Parathyroid adenoma (tissue), 2 donors: ENCODE results near the gene HS3ST2.

Experiments used
- H2AFZ ChIP-seq: fragments of 300-600 bp; sonication (generic); one replicate; pipeline ENCODE4 v1.7.0; 2017; ENCODE audit warnings: antibody characterized with exemption, mild to moderate bottlenecking
- H3K27ac ChIP-seq: fragments of 300-600 bp; sonication (generic); one replicate; pipeline ENCODE4 v1.7.0; 2017
- H3K27me3 ChIP-seq: fragments of 300-600 bp; sonication (generic); one replicate; pipeline ENCODE4 v1.7.0; 2017; ENCODE audit warnings: low read length; ENCODE audit not compliant: control insufficient read depth, insufficient read depth
- H3K36me3 ChIP-seq: fragments of 300-600 bp; sonication (generic); one replicate; pipeline ENCODE4 v1.7.0; 2017; ENCODE audit warnings: low read length; ENCODE audit not compliant: control insufficient read depth, insufficient read depth
- H3K4me1 ChIP-seq: fragments of 300-600 bp; sonication (generic); one replicate; pipeline ENCODE4 v1.7.0; 2017; ENCODE audit warnings: control low read depth
- H3K4me2 ChIP-seq: fragments of 300-600 bp; sonication (generic); one replicate; pipeline ENCODE4 v1.7.0; 2017; ENCODE audit warnings: low read length
- H3K4me3 ChIP-seq: fragments of 300-600 bp; sonication (generic); one replicate; pipeline ENCODE4 v1.7.0; 2017; ENCODE audit warnings: low read depth, low read length
- H3K79me2 ChIP-seq: fragments of 300-600 bp; sonication (generic); one replicate; pipeline ENCODE4 v1.7.0; 2017; ENCODE audit warnings: control low read depth
- H3K9ac ChIP-seq: fragments of 300-600 bp; sonication (generic); one replicate; pipeline ENCODE4 v1.7.0; 2017; ENCODE audit warnings: mild to moderate bottlenecking
- H3K9me3 ChIP-seq: fragments of 300-600 bp; sonication (generic); one replicate; pipeline ENCODE4 v1.7.0; 2017; ENCODE audit warnings: low read length; ENCODE audit not compliant: control insufficient read depth
- TF ChIP-seq, protein P1 (sequence below): fragments of 300-600 bp; sonication (generic); IDR thresholded peaks from one replicate; pipeline ENCODE4 v1.7.0; 2017; ENCODE audit warnings: antibody characterized with exemption, mild to moderate bottlenecking
- donor health status: primary hyperparathyroidism.

HS3ST2 gene

DNA sequence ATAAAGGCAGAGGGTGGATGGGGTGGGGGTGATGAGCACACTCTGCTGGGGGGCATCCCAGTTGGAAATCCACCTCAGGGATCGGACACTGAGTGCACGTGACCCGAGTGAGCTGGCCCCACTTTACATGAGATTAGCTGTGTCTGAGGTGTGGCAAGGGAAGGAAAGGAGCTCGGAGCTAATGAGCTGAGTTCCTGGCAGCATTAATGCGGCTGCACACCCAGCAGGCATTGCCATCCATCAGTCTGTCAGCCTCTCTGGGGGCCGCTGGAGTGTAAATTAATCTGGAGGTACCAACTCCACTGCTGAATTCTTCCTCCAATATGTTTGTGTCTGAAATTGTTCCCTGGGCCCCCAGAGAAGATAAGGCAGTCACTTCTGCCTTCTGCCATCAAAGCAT is 65.5 kb downstream of the HS3ST2 start:
- Histone ChIP-seq H3K27me3 (no peaks in the 10 kb centered on the region), H3K36me3 (no peaks in the 10 kb centered on the region), H3K9ac (no peak overlapping the region), H2AFZ (no peak overlapping the region), H3K4me3 (no peak overlapping the region), H3K79me2 (no peaks in the 10 kb centered on the region), H3K9me3 (no peaks in the 10 kb centered on the region), H3K27ac (no peak overlapping the region), H3K4me2 (no peak overlapping the region), H3K4me1 (no peaks in the 10 kb centered on the region)
- TF ChIP-seq, protein P1, sequence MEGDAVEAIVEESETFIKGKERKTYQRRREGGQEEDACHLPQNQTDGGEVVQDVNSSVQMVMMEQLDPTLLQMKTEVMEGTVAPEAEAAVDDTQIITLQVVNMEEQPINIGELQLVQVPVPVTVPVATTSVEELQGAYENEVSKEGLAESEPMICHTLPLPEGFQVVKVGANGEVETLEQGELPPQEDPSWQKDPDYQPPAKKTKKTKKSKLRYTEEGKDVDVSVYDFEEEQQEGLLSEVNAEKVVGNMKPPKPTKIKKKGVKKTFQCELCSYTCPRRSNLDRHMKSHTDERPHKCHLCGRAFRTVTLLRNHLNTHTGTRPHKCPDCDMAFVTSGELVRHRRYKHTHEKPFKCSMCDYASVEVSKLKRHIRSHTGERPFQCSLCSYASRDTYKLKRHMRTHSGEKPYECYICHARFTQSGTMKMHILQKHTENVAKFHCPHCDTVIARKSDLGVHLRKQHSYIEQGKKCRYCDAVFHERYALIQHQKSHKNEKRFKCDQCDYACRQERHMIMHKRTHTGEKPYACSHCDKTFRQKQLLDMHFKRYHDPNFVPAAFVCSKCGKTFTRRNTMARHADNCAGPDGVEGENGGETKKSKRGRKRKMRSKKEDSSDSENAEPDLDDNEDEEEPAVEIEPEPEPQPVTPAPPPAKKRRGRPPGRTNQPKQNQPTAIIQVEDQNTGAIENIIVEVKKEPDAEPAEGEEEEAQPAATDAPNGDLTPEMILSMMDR, result no peak

DNA sequence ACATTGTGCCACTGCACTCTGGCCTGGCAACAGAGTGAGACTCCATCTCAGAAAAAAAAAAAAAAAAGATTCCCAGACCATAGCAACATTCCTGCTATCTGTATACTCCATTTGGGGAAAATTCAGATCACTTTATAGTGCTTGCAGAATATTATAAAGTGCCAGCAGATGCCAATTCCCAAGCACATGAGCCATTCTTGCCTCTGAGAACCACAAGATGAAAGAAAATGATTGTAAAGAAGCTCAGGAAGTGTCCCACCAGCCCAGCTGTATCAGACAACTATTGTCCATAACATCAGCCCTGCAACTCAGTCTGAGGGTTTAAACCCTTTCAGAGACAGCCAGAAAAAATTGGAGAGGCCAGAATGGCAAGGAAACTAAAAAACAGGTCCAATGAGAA is 69.0 kb downstream of the HS3ST2 start:
- no peak overlapping the region for H3K4me2 ChIP-seq
- no peak overlapping the region for H3K4me3 ChIP-seq
- no peaks in the 10 kb centered on the region for H3K79me2 ChIP-seq
- no peak overlapping the region for H3K27ac ChIP-seq
- no peaks in the 10 kb centered on the region for H3K36me3 ChIP-seq
- H3K9ac ChIP-seq, result no peak overlapping the region
- H3K27me3 ChIP-seq, result no peaks in the 10 kb centered on the region
- H3K4me1 ChIP-seq, result no peaks in the 10 kb centered on the region
- no peaks in the 10 kb centered on the region for H3K9me3 ChIP-seq
- H2AFZ ChIP-seq, result no peak overlapping the region
- TF ChIP-seq, protein P1, result no peak

DNA sequence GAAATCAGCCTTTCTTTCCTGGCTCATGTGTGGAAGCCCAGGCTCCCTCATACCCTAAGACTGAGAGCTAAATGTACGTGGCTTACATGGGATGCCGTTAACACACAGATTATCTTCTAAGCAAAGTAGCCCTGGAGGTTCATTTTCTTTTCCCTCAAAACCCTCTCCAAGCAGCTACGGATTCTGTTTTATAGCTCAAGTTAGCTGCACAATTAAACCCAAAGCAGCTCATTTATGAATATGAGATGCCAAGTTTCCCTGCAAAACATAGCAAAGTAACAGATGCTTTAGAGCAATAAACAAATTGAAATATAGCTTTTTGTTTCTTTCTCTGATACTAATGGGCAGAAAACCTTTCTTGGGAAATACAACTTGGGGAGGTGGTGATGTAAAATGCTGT is 72.0 kb downstream of the HS3ST2 start:
- no peaks in the 10 kb centered on the region for H3K27me3 ChIP-seq
- H3K4me1 ChIP-seq, result no peaks in the 10 kb centered on the region
- no peak overlapping the region for H3K4me2 ChIP-seq
- no peak overlapping the region for H2AFZ ChIP-seq
- no peak overlapping the region for H3K9ac ChIP-seq
- H3K36me3 ChIP-seq, result no peaks in the 10 kb centered on the region
- no peaks in the 10 kb centered on the region for H3K79me2 ChIP-seq
- H3K27ac ChIP-seq, result no peak overlapping the region
- TF ChIP-seq, protein P1, result no peak
- no peaks in the 10 kb centered on the region for H3K9me3 ChIP-seq
- no peak overlapping the region for H3K4me3 ChIP-seq

DNA sequence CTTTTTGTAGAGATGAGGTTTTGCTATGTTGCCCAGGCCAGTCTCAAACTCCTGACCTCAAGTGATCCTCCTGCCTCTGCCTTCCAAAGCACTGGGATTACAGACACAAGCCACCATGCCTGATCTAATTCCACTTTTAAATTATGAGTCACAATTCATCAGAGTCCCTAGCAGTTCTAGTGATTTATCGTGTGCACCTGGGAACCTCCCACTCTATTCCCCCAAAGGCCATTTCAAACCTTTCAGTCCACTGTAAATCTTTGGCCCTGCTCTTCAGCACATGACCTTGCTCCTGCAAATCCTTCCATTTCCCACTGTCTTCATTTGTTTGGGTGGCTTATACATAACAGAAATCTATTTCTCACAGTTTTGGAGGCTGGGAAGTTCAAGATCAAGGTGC is 73.0 kb downstream of the HS3ST2 start:
- Histone ChIP-seq H3K36me3 (no peaks in the 10 kb centered on the region), H3K27ac (no peak overlapping the region), H3K79me2 (no peaks in the 10 kb centered on the region), H3K4me3 (no peak overlapping the region), H3K27me3 (no peaks in the 10 kb centered on the region), H3K9me3 (no peaks in the 10 kb centered on the region), H3K9ac (no peak overlapping the region), H2AFZ (no peak overlapping the region), H3K4me1 (no peaks in the 10 kb centered on the region), H3K4me2 (no peak overlapping the region)
- TF ChIP-seq, protein P1, result no peak

DNA sequence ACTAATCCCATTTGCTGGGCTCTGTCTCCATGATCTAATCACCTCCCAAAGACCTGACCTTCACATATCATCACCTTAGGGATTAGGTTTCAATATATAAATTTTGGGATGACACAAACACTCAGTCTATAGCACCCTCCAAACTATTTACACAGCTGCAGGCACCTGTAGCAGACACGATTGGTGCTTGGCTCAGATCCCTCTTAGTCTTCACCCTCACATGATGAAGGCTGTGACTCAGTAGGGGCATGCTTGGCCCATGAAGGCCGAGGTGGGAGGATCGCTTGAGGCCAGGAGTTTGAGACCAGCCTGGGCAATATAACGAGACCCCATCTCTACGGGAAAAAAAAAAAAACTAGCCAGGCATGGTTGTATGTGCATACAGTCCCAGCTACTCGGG is 73.5 kb downstream of the HS3ST2 start:
- Histone ChIP-seq H3K4me1 (no peaks in the 10 kb centered on the region), H3K36me3 (no peaks in the 10 kb centered on the region), H2AFZ (no peak overlapping the region), H3K4me3 (no peak overlapping the region), H3K79me2 (no peaks in the 10 kb centered on the region), H3K27ac (no peak overlapping the region), H3K27me3 (no peaks in the 10 kb centered on the region), H3K4me2 (no peak overlapping the region), H3K9me3 (no peaks in the 10 kb centered on the region), H3K9ac (no peak overlapping the region)
- TF ChIP-seq, protein P1, result no peak
